HG03460 (cell line): ENCODE results near the gene RNF220.

Experiments
- ATAC-seq: cut with Tn5 transposase; IDR thresholded peaks from one replicate; pipeline ENCODE4 v1.9.1; 2021; ENCODE audit not compliant: unreplicated experiment

Gene RNF220

GRCh38 chr1:44406737-44407429, 1.8 kb downstream of the RNF220 start:
- ATAC-seq: no peak

GRCh38 chr1:44407430-44408211, 2.6 kb downstream of the RNF220 start:
- ATAC-seq: no peak

- ATAC-seq: no peak
Observed at GRCh38 chr1:44408212-44408582, 3.1 kb downstream of the RNF220 start.

- ATAC-seq: no peak
Observed at GRCh38 chr1:44408632-44409602, 3.9 kb downstream of the RNF220 start.

- ATAC-seq: no peak
Observed at GRCh38 chr1:44409757-44410156, 4.7 kb downstream of the RNF220 start.

- ATAC-seq: no peak
Observed at GRCh38 chr1:44411861-44412260, 6.8 kb downstream of the RNF220 start.

- no peak for ATAC-seq
Observed at GRCh38 chr1:44412601-44413000, 7.5 kb downstream of the RNF220 start.

- ATAC-seq: no peak
Observed at GRCh38 chr1:44413740-44414139, 8.7 kb downstream of the RNF220 start.

- ATAC-seq: no peak
Observed at GRCh38 chr1:44415013-44415412, 10.0 kb downstream of the RNF220 start.

- ATAC-seq: no peak
Observed at GRCh38 chr1:44416408-44416807, 11.4 kb downstream of the RNF220 start.

- ATAC-seq: no peak
Observed at GRCh38 chr1:44417351-44418021, 12.4 kb downstream of the RNF220 start.

- no peak for ATAC-seq
Observed at GRCh38 chr1:44418022-44418673, 13.1 kb downstream of the RNF220 start.

- no peak for ATAC-seq
Observed at GRCh38 chr1:44419901-44420300, 14.8 kb downstream of the RNF220 start.

GRCh38 chr1:44420535-44420934, 15.5 kb downstream of the RNF220 start:
- no peak for ATAC-seq

- no peak for ATAC-seq
Observed at GRCh38 chr1:44421446-44421884, 16.4 kb downstream of the RNF220 start.

GRCh38 chr1:44422161-44422560, 17.1 kb downstream of the RNF220 start:
- no peak for ATAC-seq

GRCh38 chr1:44423591-44424537, 18.8 kb downstream of the RNF220 start:
- ATAC-seq: no peak

- no peak for ATAC-seq
Observed at GRCh38 chr1:44424747-44425146, 19.7 kb downstream of the RNF220 start.
